Choroid plexus epithelial cell (primary cell): ENCODE results near the gene SEMA4B.
"Not testable (repeated sequence)": the region's sequence is repeated elsewhere in the genome, so short reads cannot be mapped to it uniquely, and the experiment has no call there.

Experiments
- DNase-seq: peaks from one replicate; pipeline ENCODE4 v3.0.0-alpha.2; 2010; ENCODE audit warnings: low read depth
- H3K4me3 ChIP-seq: 2 replicates; pipeline ENCODE4 v1.5.1; 2011; ENCODE audit warnings: low read depth, mild to moderate bottlenecking, control low read depth, low read length, moderate library complexity
- TF ChIP-seq, protein P1 (sequence below): conservative IDR thresholded peaks from 2 replicates; pipeline ENCODE4 v1.5.1; 2011; ENCODE audit warnings: low read depth, mild to moderate bottlenecking, control low read depth, inconsistent platforms, low read length, moderate library complexity

Gene SEMA4B

DNA sequence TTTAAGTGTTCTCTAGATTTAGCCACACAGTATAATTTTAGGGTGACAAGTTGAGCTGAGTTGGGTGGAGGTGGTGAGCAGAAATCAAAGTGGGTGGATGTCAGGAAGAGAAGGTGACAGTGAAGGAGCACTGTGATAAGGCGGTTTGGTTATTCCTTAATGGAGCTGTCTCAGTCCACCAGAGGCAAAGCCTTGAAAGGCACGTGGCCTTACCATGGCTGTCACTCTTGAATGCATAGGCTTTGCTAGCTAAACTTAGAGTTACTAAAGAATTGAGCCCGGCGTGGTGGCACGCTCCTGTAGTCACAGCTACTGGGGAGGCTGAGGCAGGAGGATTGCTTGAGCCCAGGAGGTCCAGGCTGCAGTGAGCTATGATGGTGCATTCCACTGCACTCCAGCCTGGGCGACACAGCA is 47.7 kb downstream of the SEMA4B start:
- DNase-seq, result no peak
- peak overlapping the region; percentile 71 for H3K4me3 ChIP-seq
- TF ChIP-seq, protein P1, sequence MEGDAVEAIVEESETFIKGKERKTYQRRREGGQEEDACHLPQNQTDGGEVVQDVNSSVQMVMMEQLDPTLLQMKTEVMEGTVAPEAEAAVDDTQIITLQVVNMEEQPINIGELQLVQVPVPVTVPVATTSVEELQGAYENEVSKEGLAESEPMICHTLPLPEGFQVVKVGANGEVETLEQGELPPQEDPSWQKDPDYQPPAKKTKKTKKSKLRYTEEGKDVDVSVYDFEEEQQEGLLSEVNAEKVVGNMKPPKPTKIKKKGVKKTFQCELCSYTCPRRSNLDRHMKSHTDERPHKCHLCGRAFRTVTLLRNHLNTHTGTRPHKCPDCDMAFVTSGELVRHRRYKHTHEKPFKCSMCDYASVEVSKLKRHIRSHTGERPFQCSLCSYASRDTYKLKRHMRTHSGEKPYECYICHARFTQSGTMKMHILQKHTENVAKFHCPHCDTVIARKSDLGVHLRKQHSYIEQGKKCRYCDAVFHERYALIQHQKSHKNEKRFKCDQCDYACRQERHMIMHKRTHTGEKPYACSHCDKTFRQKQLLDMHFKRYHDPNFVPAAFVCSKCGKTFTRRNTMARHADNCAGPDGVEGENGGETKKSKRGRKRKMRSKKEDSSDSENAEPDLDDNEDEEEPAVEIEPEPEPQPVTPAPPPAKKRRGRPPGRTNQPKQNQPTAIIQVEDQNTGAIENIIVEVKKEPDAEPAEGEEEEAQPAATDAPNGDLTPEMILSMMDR, result no peak

DNA sequence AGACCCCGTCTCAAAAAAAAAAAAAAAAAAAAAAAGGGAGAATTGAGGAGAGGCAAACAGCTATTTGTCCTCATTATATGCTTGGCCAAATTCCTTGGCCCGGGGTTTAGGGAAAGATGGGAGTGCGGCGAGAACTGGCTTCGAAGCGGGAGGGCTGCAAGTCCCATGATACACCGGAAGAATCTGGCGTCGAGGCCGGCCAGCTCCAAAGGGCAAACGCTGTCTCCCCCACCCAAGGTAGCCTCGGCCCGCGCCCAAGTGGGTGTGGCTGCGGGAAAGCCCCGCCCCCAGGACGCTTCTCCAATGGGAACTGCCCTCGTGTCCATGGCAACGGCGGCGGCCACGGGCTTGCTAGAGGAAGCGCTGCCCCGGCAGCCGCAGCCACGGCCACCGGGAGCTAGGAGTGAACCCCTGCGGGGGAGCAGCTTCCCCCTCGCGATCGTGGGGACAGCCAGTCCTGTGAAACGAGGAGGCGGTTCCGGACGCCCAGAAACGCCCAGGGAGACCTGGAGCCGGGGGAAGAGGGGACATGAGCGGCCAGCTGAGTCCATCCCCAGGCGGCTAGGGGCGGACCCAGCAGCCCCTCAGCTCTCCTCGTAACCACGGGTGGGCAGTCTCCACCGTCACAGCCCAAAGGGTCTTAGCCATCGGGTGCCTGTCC is 48.2 kb downstream of the SEMA4B start, which contains the start of gene TTLL13:
Gene TTLL13, plus strand, starts transcription at position 354 of the 661 bp plus-strand sequence. CDS start 1,075 bp downstream, outside the sequence.
- H3K4me3 ChIP-seq, result peak within 1 kb of the TSS; percentile 71
- TF ChIP-seq, protein P1, result no peak
- DNase-seq, result peak; percentile 85

DNA sequence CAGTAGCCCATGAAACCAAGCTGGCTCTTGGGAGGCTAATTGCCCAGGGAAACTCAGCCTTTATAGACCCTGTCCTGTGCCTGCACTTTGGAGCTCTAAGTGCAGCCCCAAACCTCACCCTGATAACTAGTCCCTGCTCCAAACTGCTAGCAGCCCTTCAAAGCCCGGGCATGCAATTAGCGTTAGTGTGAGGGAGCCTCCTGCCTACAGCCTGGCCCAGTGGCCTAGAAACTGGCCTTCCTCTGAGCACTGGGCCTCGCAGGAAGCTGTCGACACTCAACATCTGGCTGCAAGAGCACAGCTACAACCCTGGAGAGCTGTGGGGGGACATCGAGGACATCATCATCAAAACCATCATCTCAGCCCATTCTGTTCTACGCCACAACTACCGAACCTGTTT is 56.6 kb downstream of the SEMA4B start:
- no peak overlapping the region for H3K4me3 ChIP-seq
- TF ChIP-seq, protein P1, result no peak
- no peak for DNase-seq

DNA sequence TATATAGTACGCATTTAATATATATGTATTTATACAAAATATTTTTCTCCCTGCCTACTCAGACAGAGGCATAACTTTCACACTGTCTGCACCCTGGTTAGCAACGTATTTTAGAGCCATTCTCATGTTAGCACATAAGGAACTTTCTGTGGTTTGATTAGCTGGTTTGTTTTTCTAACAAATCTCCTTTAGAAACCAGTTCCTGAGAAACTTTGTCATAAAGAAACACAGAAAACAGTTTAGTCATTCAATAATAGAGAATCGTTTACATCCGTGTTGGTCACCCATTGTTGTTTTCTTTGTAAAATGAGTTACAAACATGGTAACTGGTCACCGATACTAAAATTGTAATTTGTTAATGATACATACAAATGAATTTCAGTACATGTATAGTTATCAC is 58.4 kb downstream of the SEMA4B start:
- TF ChIP-seq, protein P1, result no peak
- peak; percentile 56 for DNase-seq

DNA sequence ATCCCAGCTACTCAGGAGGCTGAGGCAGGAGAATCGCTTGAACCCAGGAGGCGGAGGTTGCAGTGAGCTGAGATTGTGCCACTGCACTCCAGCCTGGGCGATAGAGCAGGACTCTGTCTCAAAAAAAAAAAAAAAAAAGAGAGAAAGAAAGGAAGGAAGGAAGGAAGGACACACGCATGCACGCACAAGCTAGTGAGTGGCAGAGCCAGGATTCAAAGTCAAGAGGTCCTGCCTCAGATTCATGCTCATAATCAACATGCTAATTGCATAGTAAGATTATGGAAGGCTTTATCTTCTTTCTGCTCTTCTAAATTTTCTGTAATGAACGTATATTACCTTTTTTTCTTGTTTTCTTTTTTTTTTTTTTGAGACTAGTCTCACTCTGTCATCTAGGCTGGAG is 59.6 kb downstream of the SEMA4B start:
- not testable (repeated sequence) for H3K4me3 ChIP-seq, DNase-seq

More for the DNA sequence above, 58.4 kb downstream of the SEMA4B start:
- no peak overlapping the region for H3K4me3 ChIP-seq

GRCh38 chr15:90261811-90262210 is 60.7 kb downstream of the SEMA4B start:
- no peak overlapping the region for H3K4me3 ChIP-seq
- DNase-seq, result peak; percentile 25
- TF ChIP-seq, protein P1, result no peak

GRCh38 chr15:90262426-90262825 is 61.3 kb downstream of the SEMA4B start:
- H3K4me3 ChIP-seq, result no peak overlapping the region
- DNase-seq, result no peak
- TF ChIP-seq, protein P1, result no peak
